Measurements from ENCODE around the gene POP4. TPM values are rescaled to one million over a fixed set of nuclear protein-coding genes. Genes with fewer than 3 reads are reported as not detected.

POP4 gene
- total RNA-seq, 2 donors from 2014 or later = 57.5 to 61.8 TPM

- DNase-seq (no peak), ATAC-seq (no peak)
- intact Hi-C loops (cut with DNase I, micrococcal nuclease) = no loop called here
These were observed 39.8 kb downstream of the POP4 start for GRCh38 chr19:29645911-29646310.

- DNase-seq (no peak), ATAC-seq (no peak)
- intact Hi-C loops (cut with DNase I, micrococcal nuclease) = no loop called here
These were observed 44.8 kb downstream of the POP4 start for GRCh38 chr19:29650772-29651387.

GRCh38 chr19:29651622-29652394 is 45.7 kb downstream of the POP4 start:
- intact Hi-C loops (cut with DNase I, micrococcal nuclease) = no loop called here
- ATAC-seq = no peak
- no peak for DNase-seq

- intact Hi-C loops (cut with DNase I, micrococcal nuclease) = no loop called here
- ATAC-seq (no peak), DNase-seq (no peak)
These were observed 47.3 kb downstream of the POP4 start for GRCh38 chr19:29653398-29653797.

- no peak for DNase-seq
- intact Hi-C loops (cut with DNase I, micrococcal nuclease) = no loop called here
These were observed 49.7 kb downstream of the POP4 start for GRCh38 chr19:29655648-29656335.

GRCh38 chr19:29658221-29658991 is 52.3 kb downstream of the POP4 start:
- ATAC-seq = no peak
- intact Hi-C loops (cut with DNase I, micrococcal nuclease) = no loop called here
- no peak for DNase-seq

More at GRCh38 chr19:29655648-29656335, 49.7 kb downstream of the POP4 start:
- ATAC-seq = no peak

GRCh38 chr19:29660835-29661234 is 54.8 kb downstream of the POP4 start:
- ATAC-seq (no peak), DNase-seq (no peak)
- intact Hi-C loops (cut with DNase I, micrococcal nuclease) = no loop called here

- intact Hi-C loops (cut with DNase I, micrococcal nuclease) = no loop called here
- ATAC-seq = no peak
These were observed 56.2 kb downstream of the POP4 start for GRCh38 chr19:29662278-29662603.

GRCh38 chr19:29662604-29663404 is 56.7 kb downstream of the POP4 start:
- intact Hi-C loops (cut with DNase I, micrococcal nuclease) = no loop called here
- ATAC-seq (peak; percentile 38), DNase-seq (peak in 1 of 2 donors; percentile 58)

More at GRCh38 chr19:29662278-29662603, 56.2 kb downstream of the POP4 start:
- DNase-seq = no peak

GRCh38 chr19:29663861-29664752 is 58.0 kb downstream of the POP4 start:
- DNase-seq (peak in 1 of 2 donors; percentile 11), ATAC-seq (no peak)
- intact Hi-C loops (cut with DNase I, micrococcal nuclease) = no loop called here

- intact Hi-C loops (cut with DNase I, micrococcal nuclease) = no loop called here
- ATAC-seq (peak; percentile 1), DNase-seq (no peak)
These were observed 58.7 kb downstream of the POP4 start for GRCh38 chr19:29664753-29665214.

- DNase-seq = peak; percentile 85 to 94
- ATAC-seq = peak; percentile 95
- intact Hi-C loops (cut with DNase I, micrococcal nuclease) = no loop called here
These were observed 59.2 kb downstream of the POP4 start, which contains the start of gene PLEKHF1 for GRCh38 chr19:29665215-29665825. Gene PLEKHF1 (plus strand): TSS chr19:29665461. CDS start chr19:29673840, 8,379 bp downstream.

GRCh38 chr19:29665826-29666577 is 59.9 kb downstream of the POP4 start:
- ATAC-seq (peak; percentile 40), DNase-seq (peak in 1 of 2 donors; percentile 46)
- intact Hi-C loops (cut with DNase I, micrococcal nuclease) = no loop called here
